ENCODE results near the gene CTNS.
"Not testable (repeated sequence)": the region's sequence is repeated elsewhere in the genome, so short reads cannot be mapped to it uniquely, and the experiment has no call there.

CTNS gene

GRCh38 chr17:3695129-3695722 is 58.7 kb downstream of the CTNS start:
- no peak for TF ChIP-seq CTCF (IDR thresholded peaks at IDR 0.05; ENCODE audit: low read depth, low read length, missing control alignments)

GRCh38 chr17:3695723-3696411 is 59.3 kb downstream of the CTNS start, which contains the start of gene P2RX5:
TSS of gene P2RX5 (minus strand) at chr17:3696155. CDS start at chr17:3696005, 150 bp downstream.
- DNase-seq (ENCODE audit: extremely low read depth, low read depth) = no peak
- TF ChIP-seq CTCF (IDR thresholded peaks at IDR 0.05; ENCODE audit: low read depth, low read length, missing control alignments) = no peak

More at GRCh38 chr17:3695129-3695722, 58.7 kb downstream of the CTNS start:
- DNase-seq (ENCODE audit: extremely low read depth, low read depth) = no peak
- peak overlapping the region; percentile 54 for H3K4me3 ChIP-seq (replicated peaks; ENCODE audit: low read depth, low read length)

GRCh38 chr17:3697103-3697476 is 60.5 kb downstream of the CTNS start:
- no peak for DNase-seq (ENCODE audit: extremely low read depth, low read depth)
- TF ChIP-seq CTCF (IDR thresholded peaks at IDR 0.05; ENCODE audit: low read depth, low read length, missing control alignments) = no peak
- H3K4me3 ChIP-seq (replicated peaks; ENCODE audit: low read depth, low read length) = no peak overlapping the region

More at GRCh38 chr17:3695723-3696411, 59.3 kb downstream of the CTNS start, which contains the start of gene P2RX5:
- H3K4me3 ChIP-seq (replicated peaks; ENCODE audit: low read depth, low read length) = peak within 1 kb of the TSS; percentile 54

GRCh38 chr17:3698139-3698538 is 61.6 kb downstream of the CTNS start:
- DNase-seq (ENCODE audit: extremely low read depth, low read depth) = no peak
- no peak overlapping the region for H3K4me3 ChIP-seq (replicated peaks; ENCODE audit: low read depth, low read length)
- no peak for TF ChIP-seq CTCF (IDR thresholded peaks at IDR 0.05; ENCODE audit: low read depth, low read length, missing control alignments)

GRCh38 chr17:3699951-3700350 is 63.4 kb downstream of the CTNS start:
- no peak overlapping the region for H3K4me3 ChIP-seq (replicated peaks; ENCODE audit: low read depth, low read length)
- no peak for TF ChIP-seq CTCF (IDR thresholded peaks at IDR 0.05; ENCODE audit: low read depth, low read length, missing control alignments)
- DNase-seq (ENCODE audit: extremely low read depth, low read depth) = no peak

- not testable (repeated sequence) for DNase-seq (ENCODE audit: extremely low read depth, low read depth); H3K4me3 ChIP-seq (replicated peaks; ENCODE audit: low read depth, low read length)
These were observed 65.5 kb downstream of the CTNS start for GRCh38 chr17:3702041-3702539.

- no peak overlapping the region for H3K4me3 ChIP-seq (replicated peaks; ENCODE audit: low read depth, low read length)
- DNase-seq (ENCODE audit: extremely low read depth, low read depth) = no peak
- TF ChIP-seq CTCF (IDR thresholded peaks at IDR 0.05; ENCODE audit: low read depth, low read length, missing control alignments) = no peak
These were observed 68.6 kb downstream of the CTNS start for GRCh38 chr17:3704931-3705717.

- DNase-seq (ENCODE audit: extremely low read depth, low read depth) = not testable (repeated sequence)
These were observed 69.1 kb downstream of the CTNS start for GRCh38 chr17:3705718-3705984.

More at GRCh38 chr17:3705718-3705984, 69.1 kb downstream of the CTNS start:
- H3K4me3 ChIP-seq (replicated peaks; ENCODE audit: low read depth, low read length) = not testable (repeated sequence)
